Lower leg skin (tissue), 4 donors: ENCODE data around the gene PDLIM7. TPM values are rescaled to one million over a fixed set of nuclear protein-coding genes. Genes with fewer than 3 reads are reported as not detected.
A peak's percentile ranks its signal among the peaks of the same experiment; 100 is the strongest.

Experiments
- DNase-seq, 2 donors: peaks; one replicate each; pipeline ENCODE4 v3.0.0-alpha.2; 2019; ENCODE audit warnings: low spot score in 2 of 2
- H3K4me3 ChIP-seq: fragments of 200-600 bp; sonication (generic); 2 replicates; pipeline ENCODE4 v1.5.1; 2017; ENCODE audit warnings: mild to moderate bottlenecking, low read depth; ENCODE audit not compliant: poor library complexity, severe bottlenecking
- CTCF ChIP-seq, 3 donors: fragments of 450-650 bp; IDR thresholded peaks; one replicate each; pipeline ENCODE4 v1.5.1; 2016; ENCODE audit warnings: antibody characterized with exemption in 3 of 3, mild to moderate bottlenecking in 3 of 3, moderate library complexity in 2 of 3
- POLR2A ChIP-seq, 2 donors: fragments of 450-650 bp; IDR thresholded peaks; one replicate each; pipeline ENCODE4 v1.6.1; 2016 to 2017; ENCODE audit warnings: antibody characterized with exemption in 2 of 2, mild to moderate bottlenecking in 1 of 2, moderate library complexity in 1 of 2
- WGBS, 2 donors: methylation state at CpG; one replicate each; pipeline ENCODE4 v1.1.5; 2018; 5-methylcytosine and 5-hydroxymethylcytosine counted together
- intact Hi-C: fragments of 100-400 bp; cut with DNase I; formaldehyde crosslinking; loops from one replicate; pipeline ENCODE4 v1.15.0; 2023; ENCODE audit warnings: low total_unique reads
- total RNA-seq, 4 donors: library from RNA; depleted of rRNA; stranded (reverse); fragments of >200 nt; gene quantifications; one replicate each; pipeline ENCODE4 v1.1.0, GENCODE V29; 2016

The PDLIM7 gene
- total RNA-seq, 4 donors from 2014 or later: 11.8 to 31.7 (median 23.5) TPM

- WGBS, 2 donors: 2 to 3% methylated on average over 36 to 54 of the region's 93 CpGs
- intact Hi-C loops: no loop called here
- peak overlapping the region; percentile 56 for H3K4me3 ChIP-seq
- no peak for DNase-seq
- no peak for TF ChIP-seq POLR2A (IDR thresholded peaks at IDR 0.05)
- TF ChIP-seq CTCF (IDR thresholded peaks at IDR 0.05): no peak
These were observed 24.7 kb downstream of the PDLIM7 start for GRCh38 chr5:177472460-177473442.

DNA sequence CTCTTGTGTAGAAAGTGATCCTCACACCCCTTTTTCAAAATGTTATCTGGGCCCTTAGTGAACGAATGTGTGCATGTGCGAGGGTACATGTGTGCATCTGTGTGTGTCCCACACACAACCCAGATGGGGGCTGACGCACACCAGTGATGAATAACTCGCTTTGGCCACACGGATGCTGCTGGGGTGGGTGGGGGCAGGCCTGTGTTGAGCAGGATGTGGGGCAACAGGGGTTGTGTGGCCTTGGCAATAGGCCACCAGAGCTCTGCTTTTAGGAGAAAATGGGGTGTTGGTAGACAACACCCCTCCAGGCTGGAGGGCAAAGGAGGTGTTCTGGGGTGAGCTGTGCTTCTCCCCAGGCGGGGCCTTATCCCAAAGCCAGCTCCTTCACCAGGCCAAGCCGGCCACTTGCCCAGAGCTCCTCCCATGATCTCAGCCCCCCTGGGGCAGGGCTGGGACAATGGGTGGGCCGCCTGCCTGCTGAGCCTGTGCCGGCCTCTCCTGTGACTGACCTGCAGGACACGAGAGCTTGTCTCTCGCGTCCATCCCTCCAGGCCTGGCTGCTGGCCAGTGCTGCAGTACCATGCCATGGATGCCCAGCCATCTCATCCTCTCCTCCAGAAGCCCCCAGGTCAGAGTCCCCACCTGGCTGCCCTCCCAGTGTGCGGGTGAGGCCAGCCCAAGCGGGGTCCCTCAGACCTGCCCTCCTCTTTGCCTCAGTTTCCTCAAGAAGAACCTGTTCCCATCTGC lies 25.6 kb downstream of the PDLIM7 start:
- 48 to 55% methylated on average over 12 to 14 of the region's 14 CpGs for WGBS, 2 donors
- intact Hi-C loops: no loop called here
- DNase-seq: peak in 1 of 2 donors; percentile 61
- H3K4me3 ChIP-seq: no peak overlapping the region
- TF ChIP-seq POLR2A (IDR thresholded peaks at IDR 0.05) (no peak), CTCF (IDR thresholded peaks at IDR 0.05) (no peak)

GRCh38 chr5:177470759-177471536 lies 26.5 kb downstream of the PDLIM7 start:
- H3K4me3 ChIP-seq: no peak overlapping the region
- 80 to 91% methylated on average over 10 of the region's 10 CpGs for WGBS, 2 donors
- DNase-seq: no peak
- intact Hi-C loops: no loop called here
- no peak for TF ChIP-seq POLR2A (IDR thresholded peaks at IDR 0.05)
- TF ChIP-seq CTCF (IDR thresholded peaks at IDR 0.05): no peak

DNA sequence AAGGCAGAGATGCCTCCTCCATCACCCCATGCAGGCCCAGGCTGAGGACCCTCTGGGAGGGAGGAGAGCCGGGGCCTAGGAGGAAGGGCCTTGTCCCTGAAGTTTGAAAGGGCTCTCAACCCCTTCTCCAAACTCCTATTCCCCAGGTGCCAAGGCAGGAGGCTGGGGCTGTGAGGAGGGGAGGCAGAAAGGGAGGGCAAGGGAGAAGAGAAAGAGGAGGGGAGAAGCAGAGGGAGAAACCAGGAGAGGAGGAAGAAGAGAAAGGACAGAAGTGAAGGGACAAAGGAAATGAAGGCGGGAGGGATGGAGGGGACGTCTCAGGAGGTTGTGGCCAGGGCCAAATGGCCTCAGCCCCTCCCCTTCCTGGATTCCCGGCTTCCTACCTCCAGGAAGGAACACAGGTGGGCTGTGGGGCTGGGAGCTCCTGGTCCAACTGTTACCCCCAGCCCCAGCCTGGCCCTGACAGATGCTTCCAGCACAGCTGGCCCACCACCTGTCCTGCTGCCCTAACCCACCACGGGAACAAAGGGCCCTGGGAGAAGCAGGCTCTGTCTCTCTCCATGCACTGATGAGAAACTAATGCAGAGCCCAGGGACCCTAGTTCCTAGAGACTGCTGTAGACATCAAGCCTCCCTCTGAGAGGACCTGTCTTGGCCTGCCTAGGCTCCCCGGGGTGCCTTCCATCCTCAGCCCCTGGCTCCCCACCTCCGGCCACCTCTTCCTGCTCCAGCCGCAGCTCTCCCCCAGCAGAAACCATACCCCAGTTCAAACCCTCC lies 27.5 kb downstream of the PDLIM7 start:
- no peak for DNase-seq
- 70 to 75% methylated on average over 8 of the region's 8 CpGs for WGBS, 2 donors
- TF ChIP-seq POLR2A (IDR thresholded peaks at IDR 0.05) (no peak), CTCF (IDR thresholded peaks at IDR 0.05) (no peak)
- H3K4me3 ChIP-seq: no peak overlapping the region
- intact Hi-C loops: loop anchor here (5.0 kb wide), 1 partner anchor 463 kb away; the partner anchor contains the start of gene UIMC1
